HEK293T (cell line): ENCODE results near the gene CIB2.

Experiments
- CTCF ChIA-PET: fragments of 350-600 bp; formaldehyde crosslinking; extraction: SDS; loops from one replicate; lab custom pipeline; 2021; ENCODE audit warnings: antibody characterized with exemption, inconsistent platforms; lab: Yijun Ruan, JAX
- POLR2A ChIA-PET: fragments of 350-600 bp; formaldehyde crosslinking; extraction: SDS; loops from one replicate; lab custom pipeline; 2020; ENCODE audit warnings: antibody characterized with exemption, inconsistent platforms; lab: Yijun Ruan, JAX
- DNase-seq: peaks from one replicate; pipeline ENCODE4 v3.0.0; 2012; ENCODE audit warnings: mixed read lengths; ENCODE audit errors: extremely low spot score
- ARNT ChIP-seq: fragments of 450-650 bp; IDR thresholded peaks from 2 replicates; pipeline ENCODE4 v1.6.1; 2017; ENCODE audit warnings: mild to moderate bottlenecking
- BHLHE40 ChIP-seq: fragments of 450-650 bp; IDR thresholded peaks from 2 replicates; pipeline ENCODE4 v1.6.1; 2016; ENCODE audit warnings: mild to moderate bottlenecking, moderate library complexity, borderline replicate concordance
- CTBP1 ChIP-seq: fragments of 450-650 bp; IDR thresholded peaks from 2 replicates; pipeline ENCODE4 v1.6.1; 2016; ENCODE audit warnings: borderline replicate concordance
- ELF4 ChIP-seq: fragments of 450-650 bp; IDR thresholded peaks from 2 replicates; pipeline ENCODE4 v1.6.1; 2017; ENCODE audit warnings: antibody characterized with exemption
- FOXA1 ChIP-seq: fragments of 450-650 bp; IDR thresholded peaks from 2 replicates; pipeline ENCODE4 v1.6.1; 2016; ENCODE audit warnings: mild to moderate bottlenecking
- FOXK2 ChIP-seq: fragments of 450-650 bp; IDR thresholded peaks from 2 replicates; pipeline ENCODE4 v1.6.1; 2016; ENCODE audit warnings: mild to moderate bottlenecking
- FOXM1 ChIP-seq: fragments of 450-650 bp; IDR thresholded peaks from 2 replicates; pipeline ENCODE4 v1.6.1; 2017; ENCODE audit warnings: mild to moderate bottlenecking, borderline replicate concordance
- HDGF ChIP-seq: fragments of 450-650 bp; IDR thresholded peaks from 2 replicates; pipeline ENCODE4 v1.6.1; 2017; ENCODE audit warnings: antibody characterized with exemption, borderline replicate concordance
- L3MBTL2 ChIP-seq: fragments of 450-650 bp; conservative IDR thresholded peaks from 2 replicates; pipeline ENCODE4 v1.6.1; 2016; ENCODE audit warnings: mild to moderate bottlenecking
- LEF1 ChIP-seq: fragments of 450-650 bp; IDR thresholded peaks from 2 replicates; pipeline ENCODE4 v1.6.1; 2017; ENCODE audit warnings: mild to moderate bottlenecking, borderline replicate concordance
- NFRKB ChIP-seq: fragments of 450-650 bp; IDR thresholded peaks from 2 replicates; pipeline ENCODE4 v1.6.1; 2016; ENCODE audit warnings: mild to moderate bottlenecking, moderate library complexity
- SP1 ChIP-seq: fragments of 450-650 bp; IDR thresholded peaks from 2 replicates; pipeline ENCODE4 v1.6.1; 2017
- SUZ12 ChIP-seq: fragments of 450-650 bp; IDR thresholded peaks from 2 replicates; pipeline ENCODE4 v1.6.1; 2016; ENCODE audit warnings: mild to moderate bottlenecking
- TARDBP ChIP-seq: fragments of 450-650 bp; IDR thresholded peaks from 2 replicates; pipeline ENCODE4 v1.6.1; 2016
- ZNF384 ChIP-seq: fragments of 450-650 bp; IDR thresholded peaks from 2 replicates; pipeline ENCODE4 v1.6.1; 2016
- TF ChIP-seq, protein P1 (sequence below): fragments of 450-650 bp; IDR thresholded peaks from 2 replicates; pipeline ENCODE4 v1.6.1; 2016

CIB2 gene

DNA sequence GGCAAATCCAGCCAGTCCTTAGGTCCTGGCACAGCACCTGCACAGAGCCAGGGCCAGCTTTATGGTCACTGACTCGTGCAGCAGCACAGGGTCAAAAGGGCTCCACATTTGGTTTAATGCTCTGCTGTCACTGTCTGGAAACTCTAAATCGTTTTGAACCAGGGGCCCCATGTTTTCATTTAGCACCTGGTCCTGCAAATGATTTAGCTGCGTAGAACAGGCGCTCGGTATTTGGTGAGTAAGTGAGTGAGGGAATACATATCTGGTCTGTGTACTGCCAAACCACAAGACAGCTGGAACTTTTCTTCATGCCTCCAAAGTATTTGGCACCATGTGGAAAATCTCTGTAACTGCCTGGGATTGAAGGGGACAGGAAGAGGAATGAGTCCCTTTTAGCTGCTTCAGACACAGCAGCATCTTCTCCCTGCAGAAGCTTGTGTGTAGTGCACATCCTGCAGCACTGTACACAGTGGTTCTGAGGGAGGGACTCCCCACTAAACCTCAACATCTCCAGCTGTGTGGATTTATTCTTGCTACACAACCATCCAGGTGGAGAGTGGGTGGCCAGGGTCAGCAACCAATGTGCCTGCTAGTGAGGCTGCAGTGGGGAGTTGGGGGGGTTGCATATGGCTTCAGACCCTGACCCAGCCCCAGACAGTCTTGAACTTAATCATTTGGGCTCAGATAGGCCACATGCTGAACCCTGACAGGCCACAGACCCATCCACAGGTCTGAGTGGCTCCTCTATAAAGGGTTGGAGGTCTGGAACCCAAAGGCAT is 37.8 kb downstream of the CIB2 start:
- ChIA-PET CTCF (interaction anchor here (1.9 kb wide), 1 partner anchor 15 kb away, joined by 7 read pairs; no protein-coding TSS in a partner anchor), POLR2A (no interaction called here)
- TF ChIP-seq BHLHE40 (no peak), HDGF (no peak), SP1 (no peak), ARNT (no peak), ZNF384 (no peak), ELF4 (no peak), SUZ12 (no peak), L3MBTL2 (no peak), FOXK2 (no peak), LEF1 (no peak), FOXA1 (no peak), NFRKB (no peak), CTBP1 (no peak), TARDBP (no peak), FOXM1 (no peak)
- TF ChIP-seq, protein P1, sequence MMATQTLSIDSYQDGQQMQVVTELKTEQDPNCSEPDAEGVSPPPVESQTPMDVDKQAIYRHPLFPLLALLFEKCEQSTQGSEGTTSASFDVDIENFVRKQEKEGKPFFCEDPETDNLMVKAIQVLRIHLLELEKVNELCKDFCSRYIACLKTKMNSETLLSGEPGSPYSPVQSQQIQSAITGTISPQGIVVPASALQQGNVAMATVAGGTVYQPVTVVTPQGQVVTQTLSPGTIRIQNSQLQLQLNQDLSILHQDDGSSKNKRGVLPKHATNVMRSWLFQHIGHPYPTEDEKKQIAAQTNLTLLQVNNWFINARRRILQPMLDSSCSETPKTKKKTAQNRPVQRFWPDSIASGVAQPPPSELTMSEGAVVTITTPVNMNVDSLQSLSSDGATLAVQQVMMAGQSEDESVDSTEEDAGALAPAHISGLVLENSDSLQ = no peak
- no peak for DNase-seq

DNA sequence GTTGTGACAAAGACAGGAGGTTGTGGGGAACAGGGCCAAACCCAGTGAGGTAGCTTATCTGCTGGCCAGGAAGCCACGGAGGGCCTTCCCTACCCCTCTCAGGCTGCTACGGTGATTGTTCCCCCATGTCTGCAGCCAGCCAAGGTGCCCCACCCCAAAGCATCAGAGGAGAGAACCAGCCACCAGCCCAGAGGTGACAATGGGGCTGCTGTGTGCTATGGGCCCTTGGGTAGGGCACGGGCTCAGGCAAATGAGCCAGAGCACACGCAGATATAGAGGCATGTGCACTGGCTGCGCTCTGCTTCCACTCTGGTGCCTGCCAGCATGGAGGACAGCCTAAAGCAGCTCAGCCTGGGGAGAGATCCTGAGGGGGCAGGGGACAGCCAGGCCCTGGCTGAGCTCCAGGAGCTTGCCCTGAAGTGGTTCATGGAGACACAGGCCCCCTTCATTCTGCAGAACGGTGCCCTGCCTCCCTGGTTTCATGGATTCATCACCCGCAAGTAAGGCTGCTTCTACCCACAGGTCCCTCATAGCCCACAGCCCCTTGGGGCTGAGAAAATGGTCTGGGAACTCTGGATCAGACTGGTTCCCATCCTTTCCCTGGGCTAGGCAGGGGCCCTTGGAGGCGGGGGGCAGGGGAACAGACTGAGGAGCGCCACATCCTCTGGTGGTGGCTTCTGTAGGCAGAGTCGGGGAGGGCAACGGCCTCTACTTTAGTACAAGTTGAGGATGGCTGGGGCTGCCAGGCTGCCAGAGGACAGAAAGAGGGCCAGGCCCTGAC is 38.8 kb downstream of the CIB2 start, which contains the start of gene SH2D7:
TSS of gene SH2D7 (plus strand) at position 301 of the 781 bp plus-strand sequence. CDS start at position 325, 24 bp downstream.
- ChIA-PET POLR2A (no interaction called here), CTCF (interaction anchor here (1.9 kb wide), 1 partner anchor 16 kb away, joined by 7 read pairs; no protein-coding TSS in a partner anchor)
- no peak for DNase-seq
- TF ChIP-seq FOXK2 (no peak), FOXA1 (no peak), TARDBP (no peak), CTBP1 (no peak), ELF4 (no peak)
- TF ChIP-seq, protein P1 = no peak

DNA sequence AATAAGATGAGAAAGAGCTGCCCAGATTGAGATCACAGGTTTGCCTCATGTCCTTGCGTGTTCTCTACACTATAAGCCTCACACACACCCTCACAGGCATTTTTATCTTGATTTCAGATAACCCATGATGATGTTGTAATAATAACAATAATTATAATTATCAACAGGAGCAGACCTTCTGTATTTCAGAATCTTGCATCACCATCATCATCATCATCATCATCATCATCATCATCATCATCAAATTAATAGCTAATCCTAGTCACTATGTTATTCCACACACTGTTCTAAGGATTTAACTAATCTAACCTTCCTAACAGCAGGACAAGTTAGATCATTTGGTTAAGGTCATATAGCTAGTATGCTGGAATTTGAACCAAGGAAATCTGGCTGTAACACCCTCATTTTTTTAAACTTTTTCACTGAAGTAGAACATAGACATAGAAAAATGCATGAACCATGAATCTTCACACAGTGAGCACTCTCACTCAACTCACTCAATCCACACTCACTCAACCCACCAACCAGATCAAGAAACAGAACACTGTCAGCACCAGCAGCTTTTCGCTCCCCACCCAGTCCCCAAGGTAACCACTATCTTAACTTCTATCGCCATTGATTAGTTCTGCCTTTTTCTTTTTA is 40.7 kb downstream of the CIB2 start:
- ChIA-PET POLR2A (no interaction called here), CTCF (no interaction called here)
- no peak for DNase-seq
- TF ChIP-seq, protein P1 = no peak
- TF ChIP-seq ZNF384 (no peak), NFRKB (no peak), ELF4 (no peak), SP1 (no peak), SUZ12 (no peak), FOXM1 (no peak), ARNT (no peak), BHLHE40 (no peak), CTBP1 (no peak), FOXK2 (no peak), L3MBTL2 (no peak), FOXA1 (no peak), LEF1 (no peak), HDGF (no peak), TARDBP (no peak)

DNA sequence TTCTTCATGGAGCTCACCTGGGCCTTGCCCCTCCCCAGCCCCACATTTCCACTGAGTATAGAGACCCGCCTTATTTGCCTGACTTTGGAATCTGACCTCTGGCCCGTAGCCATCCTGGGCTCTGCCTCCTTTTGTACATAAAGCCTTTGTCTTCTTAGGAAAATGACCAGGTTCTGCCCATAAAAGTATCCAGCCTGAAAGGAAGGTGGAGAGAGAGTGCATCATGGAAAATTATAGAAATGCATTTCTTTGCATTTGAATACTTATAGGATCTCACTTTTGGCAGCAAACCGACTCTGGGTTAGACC is 42.5 kb downstream of the CIB2 start:
- CTCF ChIA-PET = interaction anchor here (1.1 kb wide), 1 partner anchor 11 kb away, joined by 3 read pairs; the partner anchor contains the start of gene TBC1D2B
- no peak for DNase-seq
- TF ChIP-seq ZNF384 (no peak), FOXA1 (no peak), SUZ12 (no peak), FOXK2 (no peak), NFRKB (no peak)
- POLR2A ChIA-PET = no interaction called here

DNA sequence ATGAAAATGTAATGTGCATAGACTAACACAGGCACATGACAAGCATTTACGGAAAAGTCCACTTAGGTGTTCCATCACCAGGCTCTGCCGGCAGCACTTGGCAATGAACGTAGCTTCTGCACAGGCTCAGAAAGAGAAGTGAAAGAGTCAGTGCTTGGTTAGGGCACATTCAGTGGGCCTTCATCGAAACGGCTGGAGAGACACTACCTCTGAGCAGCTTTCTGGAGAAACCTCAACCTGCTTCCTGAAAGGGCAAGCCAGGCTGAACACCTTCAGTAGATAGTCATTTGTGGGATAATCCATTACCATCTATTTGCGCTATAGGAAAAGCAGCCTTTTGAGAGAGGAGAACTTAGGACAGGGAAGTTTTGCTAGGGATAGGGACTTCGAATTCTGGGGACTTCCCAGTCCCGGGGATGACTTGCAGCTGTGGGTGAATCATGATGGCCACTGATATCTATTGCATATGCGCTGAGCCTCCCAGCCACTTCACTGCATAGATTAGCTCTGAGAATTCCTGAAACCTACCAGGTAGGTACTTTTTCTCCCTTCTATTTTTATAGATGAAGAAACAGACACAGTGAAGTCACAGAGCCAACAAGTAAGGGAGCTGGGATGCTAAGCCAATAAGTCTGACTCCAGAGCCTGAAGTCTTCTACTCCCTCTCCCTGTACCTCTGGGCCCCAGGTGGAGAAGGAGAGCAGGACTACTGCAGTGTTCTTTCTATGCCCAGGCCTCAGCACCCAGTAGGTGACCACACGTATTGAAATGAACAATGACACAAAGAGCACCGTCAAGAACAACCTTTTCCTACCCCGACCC is 43.1 kb downstream of the CIB2 start:
- ChIA-PET POLR2A (no interaction called here), CTCF (interaction anchor here (0.7 to 1.1 kb wide), 2 partner anchors 11 to 21 kb away, joined by 3 read pairs; partner anchors contain the start of gene TBC1D2B)
- DNase-seq = no peak
- TF ChIP-seq FOXM1 (no peak), NFRKB (no peak), SUZ12 (no peak), ELF4 (no peak)
